H9 (cell line): ENCODE data around the gene KRT3. TPM values are rescaled to one million over a fixed set of nuclear protein-coding genes. Genes with fewer than 3 reads are reported as not detected.

Experiments used
- DNase-seq: peaks from one replicate; pipeline ENCODE4 v3.0.0-alpha.2; 2017
- H2AFZ ChIP-seq: one replicate; pipeline ENCODE4 v1.6.1; 2013; ENCODE audit warnings: mild to moderate bottlenecking, low read length, control low read depth, moderate library complexity
- H2AK5ac ChIP-seq: 2 replicates; pipeline ENCODE4 v1.6.1; 2013; ENCODE audit warnings: low read length, control low read depth, mixed read lengths; ENCODE audit not compliant: insufficient read length
- H2BK120ac ChIP-seq: one replicate; pipeline ENCODE4 v1.6.1; 2013; ENCODE audit warnings: low read depth, mild to moderate bottlenecking, low read length, control low read depth, inconsistent platforms; ENCODE audit not compliant: poor library complexity, severe bottlenecking
- H2BK12ac ChIP-seq: 2 replicates; pipeline ENCODE4 v1.6.1; 2013; ENCODE audit warnings: low read length, control low read depth, mixed read lengths, low read depth; ENCODE audit not compliant: insufficient read length
- H2BK15ac ChIP-seq: 2 replicates; pipeline ENCODE4 v1.6.1; 2013; ENCODE audit warnings: low read depth, low read length, control low read depth
- H2BK20ac ChIP-seq: one replicate; pipeline ENCODE4 v1.6.1; 2013; ENCODE audit warnings: low read depth, mild to moderate bottlenecking, low read length, control low read depth, inconsistent platforms; ENCODE audit not compliant: poor library complexity, severe bottlenecking
- H2BK5ac ChIP-seq: 2 replicates; pipeline ENCODE4 v1.6.1; 2013; ENCODE audit warnings: low read length, control low read depth, mixed read lengths; ENCODE audit not compliant: insufficient read length
- H3K14ac ChIP-seq: 2 replicates; pipeline ENCODE4 v1.6.1; 2013; ENCODE audit warnings: low read length, control low read depth; ENCODE audit not compliant: insufficient read depth
- H3K18ac ChIP-seq: 2 replicates; pipeline ENCODE4 v1.6.1; 2013; ENCODE audit warnings: low read depth, mild to moderate bottlenecking, mixed read lengths, low read length, control low read depth; ENCODE audit not compliant: insufficient read length
- H3K23ac ChIP-seq: 2 replicates; pipeline ENCODE4 v1.6.1; 2013; ENCODE audit warnings: low read length, control low read depth, mixed read lengths, low read depth; ENCODE audit not compliant: insufficient read length
- H3K23me2 ChIP-seq: 2 replicates; pipeline ENCODE4 v1.6.1; 2013; ENCODE audit warnings: low read depth, mild to moderate bottlenecking, mixed read lengths, low read length, control low read depth; ENCODE audit not compliant: insufficient read length, poor library complexity, severe bottlenecking
- H3K27ac ChIP-seq: 2 replicates; pipeline ENCODE4 v1.5.1; 2013; ENCODE audit warnings: low read length, control low read depth, mixed read lengths, low read depth; ENCODE audit not compliant: insufficient read length
- H3K27me3 ChIP-seq: 2 replicates; pipeline ENCODE4 v1.6.1; 2013; ENCODE audit warnings: low read length, control low read depth, inconsistent platforms; ENCODE audit not compliant: insufficient read depth
- H3K4ac ChIP-seq: 2 replicates; pipeline ENCODE4 v1.6.1; 2013; ENCODE audit warnings: low read depth, mild to moderate bottlenecking, control low read depth, inconsistent platforms, low read length, moderate library complexity
- H3K4me1 ChIP-seq: 2 replicates; pipeline ENCODE4 v1.6.1; 2013; ENCODE audit warnings: low read length, control low read depth, inconsistent platforms; ENCODE audit not compliant: insufficient read depth
- H3K4me2 ChIP-seq: 2 replicates; pipeline ENCODE4 v1.6.1; 2013; ENCODE audit warnings: low read length, control low read depth, mixed read lengths; ENCODE audit not compliant: insufficient read length, insufficient read depth
- H3K56ac ChIP-seq: 2 replicates; pipeline ENCODE4 v1.6.1; 2013; ENCODE audit warnings: low read depth, mild to moderate bottlenecking, mixed read lengths, low read length, control low read depth; ENCODE audit not compliant: insufficient read length
- H3K79me1 ChIP-seq: 2 replicates; pipeline ENCODE4 v1.6.1; 2013; ENCODE audit warnings: low read depth, mild to moderate bottlenecking, moderate library complexity, low read length, control low read depth, inconsistent platforms; ENCODE audit not compliant: insufficient read depth, poor library complexity, severe bottlenecking
- H3K79me2 ChIP-seq: 2 replicates; pipeline ENCODE4 v1.6.1; 2013; ENCODE audit warnings: low read length, control low read depth, inconsistent platforms; ENCODE audit not compliant: insufficient read depth
- H3K9ac ChIP-seq: 2 replicates; pipeline ENCODE4 v1.6.1; 2013; ENCODE audit warnings: low read length, control low read depth, mixed read lengths; ENCODE audit not compliant: insufficient read length; ENCODE audit errors: extremely low read depth
- H3K9me3 ChIP-seq: one replicate; pipeline ENCODE4 v1.6.1; 2013; ENCODE audit warnings: low read depth, low read length, inconsistent platforms; ENCODE audit not compliant: control insufficient read depth
- H3T11ph ChIP-seq: one replicate; pipeline ENCODE4 v1.6.1; 2013; ENCODE audit warnings: mild to moderate bottlenecking, low read length, control low read depth, inconsistent platforms
- H4K20me1 ChIP-seq: one replicate; pipeline ENCODE4 v1.6.1; 2013; ENCODE audit not compliant: control insufficient read depth, insufficient read length, insufficient read depth
- H4K5ac ChIP-seq: 2 replicates; pipeline ENCODE4 v1.6.1; 2013; ENCODE audit warnings: low read depth, mild to moderate bottlenecking, mixed read lengths, low read length, control low read depth; ENCODE audit not compliant: insufficient read length
- H4K8ac ChIP-seq: replicated peaks from 2 replicates; pipeline ENCODE4 v1.6.1; 2013; ENCODE audit warnings: low read length, control low read depth, mixed read lengths, low read depth; ENCODE audit not compliant: insufficient read length
- H4K91ac ChIP-seq: 2 replicates; pipeline ENCODE4 v1.6.1; 2013; ENCODE audit warnings: low read depth, mild to moderate bottlenecking, moderate library complexity, mixed read lengths, low read length, control low read depth; ENCODE audit not compliant: insufficient read length
- H3K27ac Mint-ChIP-seq, 3 experiments: 2 replicates in 2 of 3; 3 replicates in 1 of 3; pipeline ENCODE4 v1.8.0; 2020 to 2021; ENCODE audit warnings: mixed read lengths in 3 of 3, mild to moderate bottlenecking in 1 of 3, moderate library complexity in 1 of 3
- H3K27me3 Mint-ChIP-seq: 2 replicates; pipeline ENCODE4 v1.8.0; 2021; ENCODE audit warnings: low read depth, mild to moderate bottlenecking, moderate library complexity, mixed read lengths
- H3K36me3 Mint-ChIP-seq, 3 experiments: 2 replicates in 2 of 3; 3 replicates in 1 of 3; pipeline ENCODE4 v1.8.0; 2020 to 2021; ENCODE audit warnings: low read depth in 3 of 3, mixed read lengths in 3 of 3; ENCODE audit not compliant: insufficient read depth in 1 of 3
- H3K4me1 Mint-ChIP-seq, 2 experiments: 2 replicates each; pipeline ENCODE4 v1.8.0; 2020; ENCODE audit warnings: mixed read lengths in 2 of 2
- H3K4me3 Mint-ChIP-seq, 2 experiments: 2 replicates in 1 of 2; 3 replicates in 1 of 2; pipeline ENCODE4 v1.8.0; 2020 to 2021; ENCODE audit warnings: mild to moderate bottlenecking in 2 of 2, mixed read lengths in 2 of 2, moderate library complexity in 1 of 2
- H3K9me3 Mint-ChIP-seq, 2 experiments: 2 replicates in 1 of 2; 3 replicates in 1 of 2; pipeline ENCODE4 v1.8.0; 2020; ENCODE audit warnings: mild to moderate bottlenecking in 2 of 2, mixed read lengths in 2 of 2, moderate library complexity in 1 of 2
- CTCF ChIP-seq: fragments of 200-600 bp; sonication (generic); conservative IDR thresholded peaks from 3 replicates; pipeline ENCODE4 v1.8.0; 2021; ENCODE audit warnings: antibody characterized with exemption, mild to moderate bottlenecking
- WGBS: extraction: QIAGEN DNeasy Blood & Tissue Kit; methylation state at CpG from one replicate; pipeline ENCODE4 v1.1.7; 2013; ENCODE audit warnings: missing lambda C conversion rate, low lambda C conversion rate, mixed read lengths; ENCODE audit not compliant: insufficient read length; ENCODE audit errors: extremely low coverage; 5-methylcytosine and 5-hydroxymethylcytosine counted together
- total RNA-seq: library from RNA; stranded (reverse); gene quantifications from 2 replicates; pipeline ENCODE4 v1.2.1, GENCODE V29; 2021

The KRT3 gene
- total RNA-seq, 1 experiment from 2014 or later = not detected

GRCh38 chr12:52838609-52839435 is 42.9 kb upstream of the KRT3 start:
- Histone ChIP-seq H3T11ph (no peak overlapping the region), H3K4ac (no peak overlapping the region), H2BK120ac (no peak overlapping the region), H3K79me1 (no peaks in the 10 kb centered on the region), H3K18ac (no peak overlapping the region), H2BK5ac (no peak overlapping the region), H4K91ac (no peak overlapping the region), H3K27me3 (no peaks in the 10 kb centered on the region; the same call in 1 of the 2 replicates), H3K27ac (no peak overlapping the region), H3K14ac (no peak overlapping the region; the same call in 1 of the 2 replicates), H2AFZ (no peak overlapping the region), H3K4me2 (no peak overlapping the region), H3K4me1 (no peaks in the 10 kb centered on the region), H3K9ac (no peak overlapping the region), H3K9me3 (no peaks in the 10 kb centered on the region), H4K8ac (no peak overlapping the region), H3K79me2 (no peaks in the 10 kb centered on the region), H2BK20ac (no peak overlapping the region), H2BK15ac (no peak overlapping the region), H4K20me1 (no peaks in the 10 kb centered on the region), H2AK5ac (no peak overlapping the region), H4K5ac (no peak overlapping the region), H3K23me2 (peaks cover 2% of the 10 kb centered on the region), H3K23ac (no peak overlapping the region), H2BK12ac (no peak overlapping the region), H3K56ac (no peak overlapping the region)
- Mint-ChIP-seq H3K4me3 (no peak overlapping the region), H3K27ac (no peak overlapping the region), H3K27me3 (peaks cover 17% of the 10 kb centered on the region), H3K9me3 (no peaks in the 10 kb centered on the region), H3K4me1 (no peaks in the 10 kb centered on the region; a peak in 1 of 4 replicates), H3K36me3 (no peaks in the 10 kb centered on the region)
- peak; percentile 24 for DNase-seq
- no peak for TF ChIP-seq CTCF
- WGBS = no CpG with 5 or more reads among the region's 14 CpGs
